ENCODE data around the gene PTPN11.
A peak's percentile ranks its signal among the peaks of the same experiment; 100 is the strongest.

Gene PTPN11

GRCh38 chr12:112418608-112419296 is at the start of gene PTPN11:
TSS of gene PTPN11 (plus strand) at chr12:112418947. CDS start at chr12:112419112, 165 bp downstream.
- Histone ChIP-seq H3K27me3 (replicated peaks; ENCODE audit: control insufficient read depth, insufficient read depth, low read length) (no peaks in the 10 kb centered on the region), H3K36me3 (ENCODE audit: control insufficient read depth, insufficient read depth, low read length) (no peaks in the 10 kb centered on the region), H3K4me3 (replicated peaks; ENCODE audit: low read depth, low read length) (peak within 1 kb of the TSS; percentile 98)
- TF ChIP-seq, protein P1, sequence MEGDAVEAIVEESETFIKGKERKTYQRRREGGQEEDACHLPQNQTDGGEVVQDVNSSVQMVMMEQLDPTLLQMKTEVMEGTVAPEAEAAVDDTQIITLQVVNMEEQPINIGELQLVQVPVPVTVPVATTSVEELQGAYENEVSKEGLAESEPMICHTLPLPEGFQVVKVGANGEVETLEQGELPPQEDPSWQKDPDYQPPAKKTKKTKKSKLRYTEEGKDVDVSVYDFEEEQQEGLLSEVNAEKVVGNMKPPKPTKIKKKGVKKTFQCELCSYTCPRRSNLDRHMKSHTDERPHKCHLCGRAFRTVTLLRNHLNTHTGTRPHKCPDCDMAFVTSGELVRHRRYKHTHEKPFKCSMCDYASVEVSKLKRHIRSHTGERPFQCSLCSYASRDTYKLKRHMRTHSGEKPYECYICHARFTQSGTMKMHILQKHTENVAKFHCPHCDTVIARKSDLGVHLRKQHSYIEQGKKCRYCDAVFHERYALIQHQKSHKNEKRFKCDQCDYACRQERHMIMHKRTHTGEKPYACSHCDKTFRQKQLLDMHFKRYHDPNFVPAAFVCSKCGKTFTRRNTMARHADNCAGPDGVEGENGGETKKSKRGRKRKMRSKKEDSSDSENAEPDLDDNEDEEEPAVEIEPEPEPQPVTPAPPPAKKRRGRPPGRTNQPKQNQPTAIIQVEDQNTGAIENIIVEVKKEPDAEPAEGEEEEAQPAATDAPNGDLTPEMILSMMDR (IDR thresholded peaks at IDR 0.05; ENCODE audit: insufficient read depth, low read length, poor library complexity, severe bottlenecking): no peak
- DNase-seq (ENCODE audit: extremely low read depth, insufficient read length): peak; percentile 91

- TF ChIP-seq, protein P1 (IDR thresholded peaks at IDR 0.05; ENCODE audit: insufficient read depth, low read length, poor library complexity, severe bottlenecking): no peak
- no peaks in the 10 kb centered on the region for H3K36me3 ChIP-seq (ENCODE audit: control insufficient read depth, insufficient read depth, low read length)
- H3K4me3 ChIP-seq (replicated peaks; ENCODE audit: low read depth, low read length): no peak overlapping the region
- DNase-seq (ENCODE audit: extremely low read depth, insufficient read length): no peak
- H3K27me3 ChIP-seq (replicated peaks; ENCODE audit: control insufficient read depth, insufficient read depth, low read length): no peaks in the 10 kb centered on the region
These were observed 48.5 kb upstream of the PTPN11 start for GRCh38 chr12:112370199-112370598.

DNA sequence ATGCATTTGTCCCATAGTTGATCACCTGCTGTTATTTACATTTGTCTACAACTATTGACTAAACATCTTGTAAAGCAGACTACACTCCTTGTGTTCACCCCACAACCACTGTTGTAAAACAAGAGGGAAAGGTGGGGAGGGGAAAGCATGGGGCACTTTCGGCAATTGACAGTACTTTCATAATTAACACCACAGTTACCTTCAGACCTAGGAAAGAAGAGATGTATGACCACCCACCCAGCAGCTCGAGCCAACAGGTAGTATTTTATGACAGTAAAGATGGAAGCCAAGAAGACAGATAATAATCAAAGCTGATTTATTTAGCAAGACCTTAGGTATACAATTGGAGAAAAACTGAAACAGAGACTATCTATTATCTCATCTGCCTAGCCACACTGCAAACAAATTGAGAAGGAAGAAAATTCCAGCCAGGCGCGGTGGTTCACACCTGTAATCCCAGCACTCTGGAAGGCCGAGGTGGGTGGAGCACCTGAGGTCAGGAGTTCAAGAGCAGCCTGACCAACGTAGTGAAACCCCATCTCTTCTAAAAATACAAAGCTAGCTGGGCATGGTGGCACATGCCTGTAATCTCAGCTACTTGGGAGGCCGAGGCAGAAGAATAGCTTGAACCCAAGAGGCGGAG is 47.8 kb upstream of the PTPN11 start:
- TF ChIP-seq, protein P1 (IDR thresholded peaks at IDR 0.05; ENCODE audit: insufficient read depth, low read length, poor library complexity, severe bottlenecking): no peak
- Histone ChIP-seq H3K4me3 (replicated peaks; ENCODE audit: low read depth, low read length) (no peak overlapping the region), H3K27me3 (replicated peaks; ENCODE audit: control insufficient read depth, insufficient read depth, low read length) (no peaks in the 10 kb centered on the region), H3K36me3 (ENCODE audit: control insufficient read depth, insufficient read depth, low read length) (no peaks in the 10 kb centered on the region)
- DNase-seq (ENCODE audit: extremely low read depth, insufficient read length): no peak

GRCh38 chr12:112374166-112374740 is 44.5 kb upstream of the PTPN11 start:
- no peak overlapping the region for H3K4me3 ChIP-seq (replicated peaks; ENCODE audit: low read depth, low read length)
- no peaks in the 10 kb centered on the region for H3K27me3 ChIP-seq (replicated peaks; ENCODE audit: control insufficient read depth, insufficient read depth, low read length)
- no peak for DNase-seq (ENCODE audit: extremely low read depth, insufficient read length)
- TF ChIP-seq, protein P1 (IDR thresholded peaks at IDR 0.05; ENCODE audit: insufficient read depth, low read length, poor library complexity, severe bottlenecking): no peak
- H3K36me3 ChIP-seq (ENCODE audit: control insufficient read depth, insufficient read depth, low read length): no peaks in the 10 kb centered on the region

GRCh38 chr12:112375105-112375504 is 43.6 kb upstream of the PTPN11 start:
- no peaks in the 10 kb centered on the region for H3K36me3 ChIP-seq (ENCODE audit: control insufficient read depth, insufficient read depth, low read length)
- H3K4me3 ChIP-seq (replicated peaks; ENCODE audit: low read depth, low read length): no peak overlapping the region
- no peaks in the 10 kb centered on the region for H3K27me3 ChIP-seq (replicated peaks; ENCODE audit: control insufficient read depth, insufficient read depth, low read length)
- TF ChIP-seq, protein P1 (IDR thresholded peaks at IDR 0.05; ENCODE audit: insufficient read depth, low read length, poor library complexity, severe bottlenecking): no peak
- DNase-seq (ENCODE audit: extremely low read depth, insufficient read length): no peak
